ENCODE data around the gene RAVER1.
A peak's percentile ranks its signal among the peaks of the same experiment; 100 is the strongest.
"Not testable (repeated sequence)": the region's sequence is repeated elsewhere in the genome, so short reads cannot be mapped to it uniquely, and the experiment has no call there.

RAVER1 gene

GRCh38 chr19:10283301-10284064 lies 49.8 kb downstream of the RAVER1 start:
- Histone ChIP-seq H3K9ac (ENCODE audit: low read depth, low read length, poor library complexity, severe bottlenecking) (no peak overlapping the region), H4K20me1 (ENCODE audit: insufficient read depth, low read length, poor library complexity, severe bottlenecking) (peaks cover 3% of the 10 kb centered on the region), H3F3A (ENCODE audit: low read depth) (no peaks in the 10 kb centered on the region), H3K4me3 (ENCODE audit: low read length, poor library complexity, severe bottlenecking) (no peak overlapping the region), H3K9me2 (replicated peaks; ENCODE audit: low read depth, low read length) (no peaks in the 10 kb centered on the region), H3K4me1 (ENCODE audit: insufficient read depth, low read length, poor library complexity, severe bottlenecking) (peaks cover 30% of the 10 kb centered on the region), H3K9me3 (ENCODE audit: insufficient read depth, low read depth, low read length) (no peaks in the 10 kb centered on the region), H2AFZ (ENCODE audit: low read length) (no peak overlapping the region), H3K36me3 (ENCODE audit: insufficient read depth, low read length) (peaks cover 17% of the 10 kb centered on the region; the same call in 1 of the 2 replicates), H3K79me2 (ENCODE audit: insufficient read depth, low read length) (no peaks in the 10 kb centered on the region), H3K27me3 (ENCODE audit: insufficient read depth, low read length, poor library complexity, severe bottlenecking) (no peaks in the 10 kb centered on the region), H3K4me2 (ENCODE audit: low read depth, low read length, poor library complexity, severe bottlenecking) (no peak overlapping the region)
- TF ChIP-seq EZH2phosphoT487 (IDR thresholded peaks at IDR 0.05; ENCODE audit: borderline replicate concordance) (no peak), CTCF (conservative IDR thresholded peaks at IDR 0.05; ENCODE audit: low read length) (no peak)

- not testable (repeated sequence) for H4K20me1 ChIP-seq (ENCODE audit: insufficient read depth, low read length, poor library complexity, severe bottlenecking); H3K9ac ChIP-seq (ENCODE audit: low read depth, low read length, poor library complexity, severe bottlenecking); H3F3A ChIP-seq (ENCODE audit: low read depth); H2AFZ ChIP-seq (ENCODE audit: low read length); H3K9me3 ChIP-seq (ENCODE audit: insufficient read depth, low read depth, low read length); H3K9me2 ChIP-seq (replicated peaks; ENCODE audit: low read depth, low read length); H3K27me3 ChIP-seq (ENCODE audit: insufficient read depth, low read length, poor library complexity, severe bottlenecking); H3K4me2 ChIP-seq (ENCODE audit: low read depth, low read length, poor library complexity, severe bottlenecking); H3K4me3 ChIP-seq (ENCODE audit: low read length, poor library complexity, severe bottlenecking); H3K79me2 ChIP-seq (ENCODE audit: insufficient read depth, low read length)
- Histone ChIP-seq H3K4me1 (ENCODE audit: insufficient read depth, low read length, poor library complexity, severe bottlenecking) (peaks cover 23% of the 10 kb centered on the region), H3K36me3 (ENCODE audit: insufficient read depth, low read length) (peaks cover 17% of the 10 kb centered on the region; the same call in 1 of the 2 replicates)
Observed at GRCh38 chr19:10282043-10282442, 51.3 kb downstream of the RAVER1 start.

DNA sequence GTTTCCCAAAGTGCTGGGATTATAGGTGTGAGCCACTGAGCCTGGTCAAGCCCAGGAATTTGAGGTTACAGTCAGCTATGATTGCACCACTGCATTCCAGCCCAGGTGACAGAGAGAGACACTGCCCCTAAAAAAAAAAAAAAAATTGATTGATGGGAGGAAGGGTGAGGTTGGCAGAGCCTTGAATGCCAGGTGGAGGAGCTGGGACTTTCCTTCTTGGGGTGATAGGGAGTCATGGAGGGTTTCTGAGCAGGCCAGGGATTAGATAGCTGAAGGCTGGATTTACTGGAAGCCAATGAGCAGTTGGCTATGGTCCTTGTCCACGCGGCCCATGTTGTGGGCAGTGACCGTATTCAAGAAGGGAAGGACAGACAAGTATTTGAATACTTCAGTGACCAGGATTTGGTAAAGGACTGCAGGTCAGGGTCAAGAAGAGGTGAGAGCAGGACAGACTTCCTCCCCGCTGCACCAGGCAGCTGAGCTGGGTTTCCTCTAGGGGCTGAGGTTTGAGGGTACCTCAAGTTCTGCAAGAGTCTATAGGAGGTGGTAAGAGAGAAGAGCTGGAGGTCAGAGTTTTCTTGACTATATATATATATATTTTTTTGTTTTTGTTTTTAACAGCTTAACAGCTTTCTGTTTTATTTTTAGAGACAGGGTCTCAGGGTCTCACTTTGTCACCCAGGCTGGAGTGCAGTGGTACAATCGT lies 53.4 kb downstream of the RAVER1 start:
- H3K4me3 ChIP-seq (ENCODE audit: low read length, poor library complexity, severe bottlenecking): no peak overlapping the region
- H4K20me1 ChIP-seq (ENCODE audit: insufficient read depth, low read length, poor library complexity, severe bottlenecking): peaks cover 3% of the 10 kb centered on the region
- H3F3A ChIP-seq (ENCODE audit: low read depth): no peaks in the 10 kb centered on the region
- peaks cover 9% of the 10 kb centered on the region; the same call in 1 of the 2 replicates for H3K36me3 ChIP-seq (ENCODE audit: insufficient read depth, low read length)
- no peaks in the 10 kb centered on the region for H3K27me3 ChIP-seq (ENCODE audit: insufficient read depth, low read length, poor library complexity, severe bottlenecking)
- H3K9me2 ChIP-seq (replicated peaks; ENCODE audit: low read depth, low read length): no peaks in the 10 kb centered on the region
- H3K9ac ChIP-seq (ENCODE audit: low read depth, low read length, poor library complexity, severe bottlenecking): no peak overlapping the region
- no peaks in the 10 kb centered on the region for H3K9me3 ChIP-seq (ENCODE audit: insufficient read depth, low read depth, low read length)
- peaks cover 9% of the 10 kb centered on the region for H3K4me1 ChIP-seq (ENCODE audit: insufficient read depth, low read length, poor library complexity, severe bottlenecking)
- no peak overlapping the region for H2AFZ ChIP-seq (ENCODE audit: low read length)
- TF ChIP-seq EZH2phosphoT487 (IDR thresholded peaks at IDR 0.05; ENCODE audit: borderline replicate concordance) (no peak), CTCF (conservative IDR thresholded peaks at IDR 0.05; ENCODE audit: low read length) (no peak)
- H3K79me2 ChIP-seq (ENCODE audit: insufficient read depth, low read length): no peaks in the 10 kb centered on the region
- peak overlapping the region; percentile 47 for H3K4me2 ChIP-seq (ENCODE audit: low read depth, low read length, poor library complexity, severe bottlenecking)

Data from Loucy (cell line).